Caco-2 (cell line): ENCODE data around the gene AEBP2. TPM values are rescaled to one million over a fixed set of nuclear protein-coding genes. Genes with fewer than 3 reads are reported as not detected.

Experiments used
- BruUV-seq: library from RNA; stranded (reverse); fragments of 400-500 nt; replicated peaks from 2 replicates; lab custom pipeline; 2021; lab: Mats Ljungman, UMichigan
- CTCF ChIA-PET: fragments of 300-600 bp; sonication (Branson Sonifier 250); formaldehyde crosslinking; loops from one replicate; lab custom pipeline; 2022; ENCODE audit warnings: antibody characterized with exemption; lab: Charles Lee
- POLR2A ChIA-PET: fragments of 300-600 bp; sonication (Branson Sonifier 250); formaldehyde crosslinking; loops from one replicate; lab custom pipeline; 2022; ENCODE audit warnings: antibody characterized with exemption; lab: Charles Lee
- DNase-seq, 2 experiments: peaks; one replicate each; pipeline versions ENCODE4 v3.0.0 to v3.0.0-alpha.2; 2020 to 2022
- H3K27me3 ChIP-seq: replicated peaks from 2 replicates; pipeline ENCODE4 v1.6.0; 2011; ENCODE audit warnings: low read length; ENCODE audit not compliant: control insufficient read depth, insufficient read depth
- H3K36me3 ChIP-seq: 2 replicates; pipeline ENCODE4 v1.5.1; 2011; ENCODE audit warnings: low read length; ENCODE audit not compliant: control insufficient read depth, insufficient read depth
- H3K4me1 ChIP-seq: fragments of 250-450 bp; sonication (Bioruptor Pico); 2 replicates; pipeline ENCODE4 v1.5.1; 2020; ENCODE audit warnings: mild to moderate bottlenecking
- H3K4me3 ChIP-seq: 2 replicates; pipeline ENCODE4 v1.5.1; 2011; ENCODE audit warnings: low read depth, mild to moderate bottlenecking, control low read depth, low read length
- H3K9me3 ChIP-seq: fragments of 250-450 bp; sonication (Bioruptor Pico); 2 replicates; pipeline ENCODE4 v1.5.1; 2020; ENCODE audit warnings: mild to moderate bottlenecking, moderate library complexity
- H3K27ac Mint-ChIP-seq: one replicate; pipeline ENCODE4 v1.8.0; 2022; ENCODE audit warnings: mixed read lengths; ENCODE audit not compliant: unreplicated experiment
- H3K27me3 Mint-ChIP-seq: one replicate; pipeline ENCODE4 v1.8.0; 2022; ENCODE audit warnings: mixed read lengths; ENCODE audit not compliant: insufficient read depth, unreplicated experiment
- H3K36me3 Mint-ChIP-seq: one replicate; pipeline ENCODE4 v1.8.0; 2022; ENCODE audit warnings: mild to moderate bottlenecking, mixed read lengths; ENCODE audit not compliant: insufficient read depth, unreplicated experiment
- H3K4me1 Mint-ChIP-seq: one replicate; pipeline ENCODE4 v1.8.0; 2022; ENCODE audit warnings: low read depth, mixed read lengths; ENCODE audit not compliant: unreplicated experiment
- H3K4me3 Mint-ChIP-seq: one replicate; pipeline ENCODE4 v1.8.0; 2022; ENCODE audit warnings: mild to moderate bottlenecking, moderate library complexity, mixed read lengths; ENCODE audit not compliant: unreplicated experiment
- H3K9me3 Mint-ChIP-seq: one replicate; pipeline ENCODE4 v1.8.0; 2022; ENCODE audit warnings: mixed read lengths; ENCODE audit not compliant: unreplicated experiment
- CTCF ChIP-seq, 2 experiments: fragments of 200-600 bp in 1 of 2; IDR thresholded peaks; 1 replicate in 1 of 2; 2 replicates in 1 of 2; pipeline versions ENCODE4 v1.5.1 to v1.8.0; 2011 to 2022; ENCODE audit warnings: antibody characterized with exemption in 1 of 2, control low read depth in 1 of 2, inconsistent platforms in 1 of 2, low read depth in 1 of 2, low read length in 1 of 2, mild to moderate bottlenecking in 1 of 2, moderate library complexity in 1 of 2; ENCODE audit not compliant: insufficient read depth in 1 of 2, severe bottlenecking in 1 of 2, unreplicated experiment in 1 of 2
- intact Hi-C: fragments of 100-400 bp; cut with micrococcal nuclease; formaldehyde crosslinking; loops from one replicate; pipeline ENCODE4 v1.10.0; 2022; ENCODE audit not compliant: unreplicated experiment
- total RNA-seq: library from RNA; stranded (reverse); gene quantifications from 2 replicates; pipeline ENCODE4 v1.2.3, GENCODE V29; 2022

Gene AEBP2
- total RNA-seq, 1 experiment from 2014 or later: 68.0 TPM

- H3K9me3 ChIP-seq: 0 out of 2 replicates have a peak, but pooled peaks cover 3% of the 10 kb centered on the region
- H3K4me3 ChIP-seq: no peak overlapping the region
- no peaks in the 10 kb centered on the region for H3K27me3 ChIP-seq
- TF ChIP-seq CTCF (IDR thresholded peaks at IDR 0.05; ENCODE audit: insufficient read depth in 1 of 2, low read depth in 1 of 2, low read length in 1 of 2, severe bottlenecking in 1 of 2, unreplicated experiment in 1 of 2): no peak
- H3K27ac Mint-ChIP-seq: no peak overlapping the region
- H3K9me3 Mint-ChIP-seq: no peaks in the 10 kb centered on the region
- no peak for DNase-seq
- no peak overlapping the region for H3K4me3 Mint-ChIP-seq
- intact Hi-C loops: no loop called here
- BruUV-seq: no TSS peak
- ChIA-PET POLR2A (no interaction called here), CTCF (interaction anchor here (0.7 kb wide), 1 partner anchor 101 kb away, joined by 3 read pairs; no protein-coding TSS in a partner anchor)
- H3K27me3 Mint-ChIP-seq: no peaks in the 10 kb centered on the region
- no peaks in the 10 kb centered on the region for H3K36me3 ChIP-seq
- H3K4me1 ChIP-seq: peaks cover 14% of the 10 kb centered on the region
- no peaks in the 10 kb centered on the region for H3K36me3 Mint-ChIP-seq
- H3K4me1 Mint-ChIP-seq: peaks cover 15% of the 10 kb centered on the region
Observed at GRCh38 chr12:19430988-19431387, 8.3 kb upstream of the AEBP2 start.

GRCh38 chr12:19431407-19432308 lies 7.6 kb upstream of the AEBP2 start:
- no peaks in the 10 kb centered on the region for H3K27me3 Mint-ChIP-seq
- Histone ChIP-seq H3K4me3 (no peak overlapping the region), H3K27me3 (no peaks in the 10 kb centered on the region), H3K4me1 (peaks cover 16% of the 10 kb centered on the region), H3K36me3 (no peaks in the 10 kb centered on the region), H3K9me3 (no peaks in the 10 kb centered on the region)
- no TSS peak for BruUV-seq
- H3K9me3 Mint-ChIP-seq: no peaks in the 10 kb centered on the region
- H3K4me1 Mint-ChIP-seq: peaks cover 15% of the 10 kb centered on the region
- no peak overlapping the region for H3K4me3 Mint-ChIP-seq
- intact Hi-C loops: no loop called here
- CTCF ChIA-PET: interaction anchor here (0.6 to 0.7 kb wide), 2 partner anchors 102 to 1138 kb away, joined by 3 read pairs; no protein-coding TSS in a partner anchor
- peak; percentile 19 to 55 for DNase-seq
- H3K36me3 Mint-ChIP-seq: no peaks in the 10 kb centered on the region
- POLR2A ChIA-PET: no interaction called here
- peak overlapping the region; percentile 74 for H3K27ac Mint-ChIP-seq
- TF ChIP-seq CTCF (IDR thresholded peaks at IDR 0.05; ENCODE audit: insufficient read depth in 1 of 2, low read depth in 1 of 2, low read length in 1 of 2, severe bottlenecking in 1 of 2, unreplicated experiment in 1 of 2): no peak

- peak overlapping the region; percentile 74 for H3K27ac Mint-ChIP-seq
- peaks cover 16% of the 10 kb centered on the region for H3K4me1 ChIP-seq
- no peak overlapping the region for H3K4me3 Mint-ChIP-seq
- intact Hi-C loops: no loop called here
- H3K36me3 ChIP-seq: no peaks in the 10 kb centered on the region
- no peak for DNase-seq
- H3K36me3 Mint-ChIP-seq: no peaks in the 10 kb centered on the region
- H3K4me3 ChIP-seq: no peak overlapping the region
- no peaks in the 10 kb centered on the region for H3K27me3 Mint-ChIP-seq
- H3K9me3 ChIP-seq: no peaks in the 10 kb centered on the region
- peaks cover 15% of the 10 kb centered on the region for H3K4me1 Mint-ChIP-seq
- BruUV-seq: no TSS peak
- CTCF ChIA-PET: interaction anchor here (0.6 kb wide), 1 partner anchor 1138 kb away, joined by 3 read pairs; no protein-coding TSS in a partner anchor
- POLR2A ChIA-PET: no interaction called here
- no peaks in the 10 kb centered on the region for H3K9me3 Mint-ChIP-seq
- no peaks in the 10 kb centered on the region for H3K27me3 ChIP-seq
- no peak for TF ChIP-seq CTCF (IDR thresholded peaks at IDR 0.05; ENCODE audit: insufficient read depth in 1 of 2, low read depth in 1 of 2, low read length in 1 of 2, severe bottlenecking in 1 of 2, unreplicated experiment in 1 of 2)
Observed at GRCh38 chr12:19432309-19433170, 6.8 kb upstream of the AEBP2 start.
